ENCODE data around the gene ITGA6. TPM values are rescaled to one million over a fixed set of nuclear protein-coding genes. Genes with fewer than 3 reads are reported as not detected.

Gene ITGA6
- total and polyA plus RNA-seq, 2 donors, result 30.9 to 171 TPM

GRCh38 chr2:172438741-172439508 is 11.5 kb downstream of the ITGA6 start:
- H3K4me1 ChIP-seq (ENCODE audit: insufficient read depth), result peaks cover 3% of the 10 kb centered on the region
- H3K36me3 ChIP-seq (ENCODE audit: insufficient read depth), result no peaks in the 10 kb centered on the region
- H3K27ac ChIP-seq (ENCODE audit: low read depth), result no peak overlapping the region
- WGBS, result 64% methylated on average over 8 of the region's 8 CpGs
- DNase-seq (ENCODE audit: extremely low spot score), result no peak
- no peak overlapping the region for H3K4me3 ChIP-seq (ENCODE audit: low read depth, low read length)

GRCh38 chr2:172439509-172439860 is 12.1 kb downstream of the ITGA6 start:
- Histone ChIP-seq H3K36me3 (ENCODE audit: insufficient read depth) (no peaks in the 10 kb centered on the region), H3K4me1 (ENCODE audit: insufficient read depth) (peaks cover 3% of the 10 kb centered on the region), H3K4me3 (ENCODE audit: low read depth, low read length) (no peak overlapping the region), H3K27ac (ENCODE audit: low read depth) (no peak overlapping the region)
- DNase-seq (ENCODE audit: extremely low spot score), result no peak
- WGBS, result 67% methylated on average over 2 of the region's 2 CpGs

- Histone ChIP-seq H3K36me3 (ENCODE audit: insufficient read depth) (no peaks in the 10 kb centered on the region), H3K27ac (ENCODE audit: low read depth) (no peak overlapping the region), H3K4me3 (ENCODE audit: low read depth, low read length) (no peak overlapping the region), H3K4me1 (ENCODE audit: insufficient read depth) (peaks cover 3% of the 10 kb centered on the region)
- WGBS, result 79% methylated on average over 1 of the region's 1 CpG
- no peak for DNase-seq (ENCODE audit: extremely low spot score)
Observed at GRCh38 chr2:172439911-172440310, 12.5 kb downstream of the ITGA6 start.

GRCh38 chr2:172440795-172441194 is 13.4 kb downstream of the ITGA6 start:
- no peak for DNase-seq (ENCODE audit: extremely low spot score)
- 46% methylated on average over 1 of the region's 1 CpG for WGBS
- Histone ChIP-seq H3K4me1 (ENCODE audit: insufficient read depth) (no peaks in the 10 kb centered on the region), H3K27ac (ENCODE audit: low read depth) (no peak overlapping the region), H3K4me3 (ENCODE audit: low read depth, low read length) (no peak overlapping the region), H3K36me3 (ENCODE audit: insufficient read depth) (no peaks in the 10 kb centered on the region)

GRCh38 chr2:172442072-172442895 is 14.9 kb downstream of the ITGA6 start:
- H3K27ac ChIP-seq (ENCODE audit: low read depth), result no peak overlapping the region
- H3K4me3 ChIP-seq (ENCODE audit: low read depth, low read length), result no peak overlapping the region
- no peaks in the 10 kb centered on the region for H3K36me3 ChIP-seq (ENCODE audit: insufficient read depth)
- 59% methylated on average over 10 of the region's 10 CpGs for WGBS
- H3K4me1 ChIP-seq (ENCODE audit: insufficient read depth), result no peaks in the 10 kb centered on the region
- peak; percentile 81 for DNase-seq (ENCODE audit: extremely low spot score)

GRCh38 chr2:172445851-172446250 is 18.5 kb downstream of the ITGA6 start:
- no peak for DNase-seq (ENCODE audit: extremely low spot score)
- no peak overlapping the region for H3K4me3 ChIP-seq (ENCODE audit: low read depth, low read length)
- no peak overlapping the region for H3K27ac ChIP-seq (ENCODE audit: low read depth)
- WGBS, result 47% methylated on average over 1 of the region's 1 CpG
- no peaks in the 10 kb centered on the region for H3K4me1 ChIP-seq (ENCODE audit: insufficient read depth)
- no peaks in the 10 kb centered on the region for H3K36me3 ChIP-seq (ENCODE audit: insufficient read depth)

GRCh38 chr2:172446474-172447063 is 19.2 kb downstream of the ITGA6 start:
- no peak overlapping the region for H3K4me3 ChIP-seq (ENCODE audit: low read depth, low read length)
- H3K36me3 ChIP-seq (ENCODE audit: insufficient read depth), result no peaks in the 10 kb centered on the region
- H3K27ac ChIP-seq (ENCODE audit: low read depth), result no peak overlapping the region
- no peak for DNase-seq (ENCODE audit: extremely low spot score)
- H3K4me1 ChIP-seq (ENCODE audit: insufficient read depth), result no peaks in the 10 kb centered on the region
- 77% methylated on average over 6 of the region's 6 CpGs for WGBS

- 83% methylated on average over 5 of the region's 5 CpGs for WGBS
- no peak for DNase-seq (ENCODE audit: extremely low spot score)
- no peak overlapping the region for H3K4me3 ChIP-seq (ENCODE audit: low read depth, low read length)
- no peaks in the 10 kb centered on the region for H3K36me3 ChIP-seq (ENCODE audit: insufficient read depth)
- H3K27ac ChIP-seq (ENCODE audit: low read depth), result no peak overlapping the region
- no peaks in the 10 kb centered on the region for H3K4me1 ChIP-seq (ENCODE audit: insufficient read depth)
Observed at GRCh38 chr2:172447811-172448493, 20.6 kb downstream of the ITGA6 start.

GRCh38 chr2:172448544-172449267 is 21.3 kb downstream of the ITGA6 start:
- no peaks in the 10 kb centered on the region for H3K36me3 ChIP-seq (ENCODE audit: insufficient read depth)
- 60% methylated on average over 3 of the region's 3 CpGs for WGBS
- peaks cover 1% of the 10 kb centered on the region for H3K4me1 ChIP-seq (ENCODE audit: insufficient read depth)
- no peak overlapping the region for H3K27ac ChIP-seq (ENCODE audit: low read depth)
- no peak for DNase-seq (ENCODE audit: extremely low spot score)
- H3K4me3 ChIP-seq (ENCODE audit: low read depth, low read length), result no peak overlapping the region

- DNase-seq (ENCODE audit: extremely low spot score), result no peak
- no peaks in the 10 kb centered on the region for H3K36me3 ChIP-seq (ENCODE audit: insufficient read depth)
- peaks cover 1% of the 10 kb centered on the region for H3K4me1 ChIP-seq (ENCODE audit: insufficient read depth)
- H3K4me3 ChIP-seq (ENCODE audit: low read depth, low read length), result no peak overlapping the region
- 89% methylated on average over 8 of the region's 8 CpGs for WGBS
- H3K27ac ChIP-seq (ENCODE audit: low read depth), result no peak overlapping the region
Observed at GRCh38 chr2:172449911-172450550, 22.6 kb downstream of the ITGA6 start.

GRCh38 chr2:172451923-172452322 is 24.5 kb downstream of the ITGA6 start:
- no peak overlapping the region for H3K4me3 ChIP-seq (ENCODE audit: low read depth, low read length)
- WGBS, result 90% methylated on average over 5 of the region's 5 CpGs
- no peaks in the 10 kb centered on the region for H3K36me3 ChIP-seq (ENCODE audit: insufficient read depth)
- H3K27ac ChIP-seq (ENCODE audit: low read depth), result no peak overlapping the region
- peaks cover 1% of the 10 kb centered on the region for H3K4me1 ChIP-seq (ENCODE audit: insufficient read depth)
- DNase-seq (ENCODE audit: extremely low spot score), result no peak

- no peak for DNase-seq (ENCODE audit: extremely low spot score)
- H3K27ac ChIP-seq (ENCODE audit: low read depth), result no peak overlapping the region
- no peak overlapping the region for H3K4me3 ChIP-seq (ENCODE audit: low read depth, low read length)
- WGBS, result 82% methylated on average over 2 of the region's 2 CpGs
- H3K4me1 ChIP-seq (ENCODE audit: insufficient read depth), result peaks cover 1% of the 10 kb centered on the region
- H3K36me3 ChIP-seq (ENCODE audit: insufficient read depth), result no peaks in the 10 kb centered on the region
Observed at GRCh38 chr2:172452845-172453244, 25.5 kb downstream of the ITGA6 start.
